Osteocyte (in vitro differentiated cells): Measurements from ENCODE around the gene PDE3B. TPM values are rescaled to one million over a fixed set of nuclear protein-coding genes. Genes with fewer than 3 reads are reported as not detected.

ENCODE experiments used
- DNase-seq: peaks from one replicate; pipeline ENCODE4 v3.0.0; 2021; ENCODE audit warnings: mixed read lengths; ENCODE audit not compliant: unreplicated experiment; ENCODE audit errors: extremely low spot score
- H3K27ac Mint-ChIP-seq: one replicate; pipeline ENCODE4 v1.8.0; 2021; ENCODE audit warnings: mild to moderate bottlenecking, mixed read lengths; ENCODE audit not compliant: unreplicated experiment
- H3K27me3 Mint-ChIP-seq: one replicate; pipeline ENCODE4 v1.8.0; 2021; ENCODE audit warnings: mixed read lengths; ENCODE audit not compliant: unreplicated experiment
- H3K36me3 Mint-ChIP-seq: one replicate; pipeline ENCODE4 v1.8.0; 2021; ENCODE audit warnings: mixed read lengths; ENCODE audit not compliant: unreplicated experiment
- H3K4me1 Mint-ChIP-seq: one replicate; pipeline ENCODE4 v1.8.0; 2021; ENCODE audit warnings: mixed read lengths; ENCODE audit not compliant: unreplicated experiment
- H3K4me3 Mint-ChIP-seq: one replicate; pipeline ENCODE4 v1.8.0; 2021; ENCODE audit warnings: mild to moderate bottlenecking, moderate library complexity, mixed read lengths; ENCODE audit not compliant: unreplicated experiment
- H3K9me3 Mint-ChIP-seq: one replicate; pipeline ENCODE4 v1.8.0; 2021; ENCODE audit warnings: mixed read lengths; ENCODE audit not compliant: unreplicated experiment
- total RNA-seq: library from RNA; stranded (reverse); gene quantifications from 2 replicates; pipeline ENCODE4 v1.2.1, GENCODE V29; 2021
- TF ChIP-seq, protein P1 (sequence below): fragments of 200-600 bp; sonication (generic); IDR thresholded peaks from 2 replicates; pipeline ENCODE4 v1.5.0; 2021; ENCODE audit warnings: antibody characterized with exemption, mild to moderate bottlenecking, moderate library complexity

The PDE3B gene
- total RNA-seq, 1 donor from 2014 or later = 0.08 TPM

DNA sequence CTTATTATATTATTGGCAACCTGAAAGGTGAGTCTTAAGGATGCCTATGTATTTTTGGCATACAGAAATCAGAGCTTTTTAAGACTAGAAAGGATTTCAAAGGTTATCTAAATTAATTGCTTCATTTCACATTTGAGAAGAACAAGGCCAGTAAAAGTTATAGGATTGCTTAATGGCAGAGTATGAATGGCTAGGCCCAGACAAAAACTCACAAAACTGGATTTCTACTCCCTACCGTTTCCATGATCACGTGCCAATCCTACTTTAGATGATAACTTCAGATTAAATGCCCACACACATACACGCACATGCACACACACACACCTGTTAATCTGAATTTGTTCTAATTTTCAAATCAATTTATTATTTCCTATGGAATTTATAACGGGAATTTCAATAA, 1.8 kb upstream of the PDE3B start:
- Mint-ChIP-seq H3K27ac (no peak overlapping the region), H3K4me1 (peaks cover 6% of the 10 kb centered on the region), H3K9me3 (no peaks in the 10 kb centered on the region), H3K36me3 (no peaks in the 10 kb centered on the region), H3K27me3 (peaks cover 48% of the 10 kb centered on the region), H3K4me3 (no peak overlapping the region)
- no peak for DNase-seq
- TF ChIP-seq, protein P1, sequence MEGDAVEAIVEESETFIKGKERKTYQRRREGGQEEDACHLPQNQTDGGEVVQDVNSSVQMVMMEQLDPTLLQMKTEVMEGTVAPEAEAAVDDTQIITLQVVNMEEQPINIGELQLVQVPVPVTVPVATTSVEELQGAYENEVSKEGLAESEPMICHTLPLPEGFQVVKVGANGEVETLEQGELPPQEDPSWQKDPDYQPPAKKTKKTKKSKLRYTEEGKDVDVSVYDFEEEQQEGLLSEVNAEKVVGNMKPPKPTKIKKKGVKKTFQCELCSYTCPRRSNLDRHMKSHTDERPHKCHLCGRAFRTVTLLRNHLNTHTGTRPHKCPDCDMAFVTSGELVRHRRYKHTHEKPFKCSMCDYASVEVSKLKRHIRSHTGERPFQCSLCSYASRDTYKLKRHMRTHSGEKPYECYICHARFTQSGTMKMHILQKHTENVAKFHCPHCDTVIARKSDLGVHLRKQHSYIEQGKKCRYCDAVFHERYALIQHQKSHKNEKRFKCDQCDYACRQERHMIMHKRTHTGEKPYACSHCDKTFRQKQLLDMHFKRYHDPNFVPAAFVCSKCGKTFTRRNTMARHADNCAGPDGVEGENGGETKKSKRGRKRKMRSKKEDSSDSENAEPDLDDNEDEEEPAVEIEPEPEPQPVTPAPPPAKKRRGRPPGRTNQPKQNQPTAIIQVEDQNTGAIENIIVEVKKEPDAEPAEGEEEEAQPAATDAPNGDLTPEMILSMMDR = no peak

DNA sequence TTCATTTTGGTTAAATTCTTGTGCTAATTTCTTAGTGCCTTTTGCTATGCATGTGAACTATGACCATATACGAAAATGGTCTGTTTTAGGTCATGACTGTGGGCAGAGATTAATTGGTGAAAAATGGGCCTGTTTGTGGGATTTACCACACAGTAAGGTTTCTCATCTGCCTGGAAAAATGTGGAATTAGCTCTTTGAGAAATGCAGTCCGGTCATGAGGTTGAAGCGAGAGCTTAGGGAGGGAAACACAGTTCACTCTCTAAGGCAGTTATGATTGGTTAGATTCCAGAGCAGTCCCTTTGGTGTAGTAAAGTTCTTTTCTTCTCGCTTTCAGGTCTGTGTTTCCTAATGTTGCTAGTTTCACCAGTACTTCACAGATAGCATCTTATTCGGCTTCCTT, 1.2 kb upstream of the PDE3B start:
- Mint-ChIP-seq H3K4me3 (peak overlapping the region; percentile 55), H3K36me3 (no peaks in the 10 kb centered on the region), H3K27ac (no peak overlapping the region), H3K9me3 (no peaks in the 10 kb centered on the region), H3K4me1 (peaks cover 6% of the 10 kb centered on the region), H3K27me3 (peaks cover 46% of the 10 kb centered on the region)
- no peak for DNase-seq
- TF ChIP-seq, protein P1 = no peak

DNA sequence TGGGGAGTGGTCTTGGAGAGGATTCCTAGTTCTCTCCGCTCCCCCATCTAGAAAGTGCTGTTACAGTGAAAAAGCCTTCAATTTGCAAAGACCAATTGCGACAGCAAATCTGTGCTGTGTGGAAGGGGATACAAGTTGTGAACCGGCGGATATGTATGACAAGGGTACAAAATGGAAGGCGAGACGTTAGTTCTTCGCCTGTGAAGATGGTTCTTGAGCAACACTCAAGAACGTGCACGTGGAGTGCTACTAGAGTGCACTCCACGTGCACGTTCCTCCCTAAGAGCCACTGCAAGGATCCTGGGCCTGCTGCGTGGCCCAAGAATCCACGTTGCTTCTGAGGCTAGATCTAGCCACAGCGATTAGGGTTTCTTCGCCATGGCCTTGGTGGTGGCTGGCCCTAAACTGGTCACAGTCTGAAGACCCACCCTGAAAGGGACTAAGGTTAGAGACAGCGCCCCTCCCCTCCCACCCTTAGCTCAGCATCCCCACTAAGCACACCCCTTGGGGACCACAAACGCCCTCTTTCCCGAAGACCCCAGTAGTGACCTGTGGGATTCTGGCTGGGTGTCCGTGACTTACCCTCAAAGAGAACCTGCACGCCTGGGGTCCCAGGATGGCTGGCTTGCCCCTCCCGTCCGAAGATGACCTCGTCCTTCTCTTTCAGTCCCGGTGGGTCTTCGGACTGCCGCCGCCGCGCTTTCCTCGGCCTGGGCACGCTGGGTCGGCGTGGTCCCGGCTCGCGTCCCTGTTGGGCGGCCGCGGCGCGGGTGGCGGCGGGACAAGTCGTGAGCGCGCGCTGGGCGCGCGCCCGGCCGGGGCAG, 519 bp upstream of the PDE3B start:
- H3K27me3 Mint-ChIP-seq = peaks cover 48% of the 10 kb centered on the region
- H3K36me3 Mint-ChIP-seq = no peaks in the 10 kb centered on the region
- H3K4me3 Mint-ChIP-seq = peak overlapping the region; percentile 55
- no peak overlapping the region for H3K27ac Mint-ChIP-seq
- no peak for DNase-seq
- peaks cover 6% of the 10 kb centered on the region for H3K4me1 Mint-ChIP-seq
- TF ChIP-seq, protein P1 = no peak
- no peaks in the 10 kb centered on the region for H3K9me3 Mint-ChIP-seq

DNA sequence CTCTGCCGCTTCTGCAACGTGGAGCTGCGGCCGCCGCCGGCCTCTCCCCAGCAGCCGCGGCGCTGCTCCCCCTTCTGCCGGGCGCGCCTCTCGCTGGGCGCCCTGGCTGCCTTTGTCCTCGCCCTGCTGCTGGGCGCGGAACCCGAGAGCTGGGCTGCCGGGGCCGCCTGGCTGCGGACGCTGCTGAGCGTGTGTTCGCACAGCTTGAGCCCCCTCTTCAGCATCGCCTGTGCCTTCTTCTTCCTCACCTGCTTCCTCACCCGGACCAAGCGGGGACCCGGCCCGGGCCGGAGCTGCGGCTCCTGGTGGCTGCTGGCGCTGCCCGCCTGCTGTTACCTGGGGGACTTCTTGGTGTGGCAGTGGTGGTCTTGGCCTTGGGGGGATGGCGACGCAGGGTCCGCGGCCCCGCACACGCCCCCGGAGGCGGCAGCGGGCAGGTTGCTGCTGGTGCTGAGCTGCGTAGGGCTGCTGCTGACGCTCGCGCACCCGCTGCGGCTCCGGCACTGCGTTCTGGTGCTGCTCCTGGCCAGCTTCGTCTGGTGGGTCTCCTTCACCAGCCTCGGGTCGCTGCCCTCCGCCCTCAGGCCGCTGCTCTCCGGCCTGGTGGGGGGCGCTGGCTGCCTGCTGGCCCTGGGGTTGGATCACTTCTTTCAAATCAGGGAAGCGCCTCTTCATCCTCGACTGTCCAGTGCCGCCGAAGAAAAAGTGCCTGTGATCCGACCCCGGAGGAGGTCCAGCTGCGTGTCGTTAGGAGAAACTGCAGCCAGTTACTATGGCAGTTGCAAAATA, 816 bp downstream of the PDE3B start:
- peaks cover 57% of the 10 kb centered on the region for H3K27me3 Mint-ChIP-seq
- TF ChIP-seq, protein P1 = no peak
- no peak overlapping the region for H3K27ac Mint-ChIP-seq
- H3K9me3 Mint-ChIP-seq = no peaks in the 10 kb centered on the region
- peak overlapping the region; percentile 68 for H3K4me3 Mint-ChIP-seq
- peaks cover 6% of the 10 kb centered on the region for H3K4me1 Mint-ChIP-seq
- no peak for DNase-seq
- H3K36me3 Mint-ChIP-seq = no peaks in the 10 kb centered on the region
